HG03439 (cell line): ENCODE results near the gene CHST1.

Experiments used
- ATAC-seq: cut with Tn5 transposase; IDR thresholded peaks from one replicate; pipeline ENCODE4 v1.9.1; 2021; ENCODE audit warnings: mild to moderate bottlenecking, moderate library complexity; ENCODE audit not compliant: unreplicated experiment

The CHST1 gene, protein sequence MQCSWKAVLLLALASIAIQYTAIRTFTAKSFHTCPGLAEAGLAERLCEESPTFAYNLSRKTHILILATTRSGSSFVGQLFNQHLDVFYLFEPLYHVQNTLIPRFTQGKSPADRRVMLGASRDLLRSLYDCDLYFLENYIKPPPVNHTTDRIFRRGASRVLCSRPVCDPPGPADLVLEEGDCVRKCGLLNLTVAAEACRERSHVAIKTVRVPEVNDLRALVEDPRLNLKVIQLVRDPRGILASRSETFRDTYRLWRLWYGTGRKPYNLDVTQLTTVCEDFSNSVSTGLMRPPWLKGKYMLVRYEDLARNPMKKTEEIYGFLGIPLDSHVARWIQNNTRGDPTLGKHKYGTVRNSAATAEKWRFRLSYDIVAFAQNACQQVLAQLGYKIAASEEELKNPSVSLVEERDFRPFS

DNA sequence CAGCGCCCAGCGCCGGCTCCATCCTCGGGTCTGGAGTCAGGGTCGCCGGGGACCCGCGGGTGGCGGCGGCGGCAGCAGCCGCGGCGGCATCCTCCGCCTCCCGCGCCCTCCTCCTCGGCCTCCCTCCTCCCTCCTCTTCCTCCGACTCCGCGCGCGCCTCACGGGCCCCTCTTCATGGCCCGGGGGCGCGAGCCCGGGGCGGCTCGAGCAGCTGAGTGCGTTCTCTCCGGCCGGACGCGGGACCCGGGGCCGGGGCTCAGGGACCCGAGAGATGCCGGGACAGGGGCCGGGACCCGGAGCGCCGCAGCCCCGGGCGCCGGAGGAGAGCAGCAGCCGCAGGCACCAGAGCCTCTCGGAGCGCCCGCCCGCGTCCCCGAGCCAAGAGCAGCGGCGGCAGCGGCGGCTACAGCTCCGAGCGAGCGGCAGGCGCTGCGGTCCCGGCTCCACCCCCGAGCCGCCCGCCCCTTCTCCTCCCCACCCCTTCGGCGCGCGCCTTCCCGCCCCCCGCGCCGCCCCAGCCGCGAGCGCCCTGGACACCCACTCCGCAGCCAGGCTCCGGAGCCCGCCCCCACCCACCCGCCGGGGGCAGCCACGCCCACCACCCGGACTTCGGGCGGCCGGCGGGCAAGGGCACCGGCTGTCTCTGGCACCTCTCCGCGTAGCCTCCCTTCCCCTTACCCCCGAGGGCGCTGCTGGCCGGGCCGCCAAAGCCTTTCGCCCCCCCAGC, at the start of gene CHST1:
Gene CHST1, minus strand, starts transcription at position 417 of the 727 bp plus-strand sequence. CDS start 14,699 bp downstream, outside the sequence.
- ATAC-seq: no peak

DNA sequence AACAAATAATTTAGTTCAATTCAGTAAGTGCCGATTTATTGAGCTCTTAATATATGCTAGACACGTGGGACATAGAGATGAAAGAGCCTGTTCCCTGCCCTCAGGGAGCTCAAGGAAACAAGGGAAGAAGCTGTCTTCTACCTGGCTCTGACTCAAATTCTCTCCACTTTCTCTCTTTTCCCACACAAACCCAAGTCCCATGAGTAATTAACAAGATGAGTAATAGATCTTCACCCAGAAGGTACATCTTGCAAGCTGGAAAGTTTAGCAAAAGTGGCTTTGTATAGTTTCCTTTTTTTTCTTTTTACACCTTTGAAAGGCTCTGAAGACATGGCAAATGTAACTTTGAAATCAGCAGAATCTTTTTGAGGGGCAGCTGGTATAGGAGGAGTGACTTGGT, 48.2 kb upstream of the CHST1 start:
- ATAC-seq: no peak

DNA sequence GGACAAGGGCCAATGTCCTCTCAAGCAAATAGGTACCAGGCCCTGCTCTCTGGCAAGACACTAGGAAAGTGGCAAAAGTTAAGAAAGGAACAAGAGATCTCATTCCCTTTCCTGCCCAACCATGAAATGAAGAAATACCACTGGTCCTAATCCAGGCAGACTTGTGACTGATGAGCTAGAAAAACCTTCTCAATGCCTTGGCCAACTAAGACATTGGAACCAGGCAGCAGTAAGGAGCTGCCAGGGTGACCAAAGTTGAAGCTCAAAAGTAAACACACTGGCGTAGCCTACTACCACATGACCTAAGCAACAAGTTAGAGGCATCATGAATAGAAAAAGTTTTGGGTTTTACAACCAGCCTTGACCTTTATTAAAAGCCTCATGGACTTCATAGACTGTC, 45.1 kb upstream of the CHST1 start:
- ATAC-seq: no peak

DNA sequence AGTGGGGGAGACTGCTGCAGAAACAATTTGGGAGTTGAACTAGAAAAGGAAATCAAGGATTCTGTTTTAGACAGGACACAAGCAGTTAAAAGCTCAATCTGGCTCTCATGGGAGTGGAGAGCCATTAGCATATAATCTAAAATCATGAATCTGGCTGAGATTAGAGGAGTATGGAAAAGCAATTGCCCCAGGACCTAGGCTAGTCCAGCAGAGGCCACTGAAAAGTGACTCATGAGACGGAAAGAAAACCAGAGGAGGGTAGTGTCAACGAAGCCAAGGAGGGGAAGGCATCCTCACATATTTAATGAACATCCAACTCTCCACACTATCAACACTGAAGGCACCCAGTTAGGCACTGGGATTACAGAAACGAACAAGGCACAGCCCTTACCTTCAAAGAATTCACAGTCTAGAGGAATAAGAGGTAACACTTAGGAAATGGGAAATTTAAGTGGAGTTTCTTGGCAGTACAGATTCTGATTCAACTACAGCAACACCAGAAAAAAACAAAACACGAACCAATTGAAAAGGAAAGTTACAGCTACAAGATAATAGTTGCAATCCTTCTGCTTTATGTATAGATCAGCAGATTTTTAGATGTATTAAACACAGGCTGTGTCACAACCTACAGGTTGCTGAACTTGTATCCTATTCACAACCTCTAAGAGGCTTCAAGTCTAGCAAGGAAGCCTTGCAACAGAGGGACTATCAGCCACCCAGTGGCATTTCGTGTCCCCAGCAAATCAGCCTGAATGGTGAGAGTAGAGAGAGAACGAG, 43.7 kb upstream of the CHST1 start:
- ATAC-seq: no peak

DNA sequence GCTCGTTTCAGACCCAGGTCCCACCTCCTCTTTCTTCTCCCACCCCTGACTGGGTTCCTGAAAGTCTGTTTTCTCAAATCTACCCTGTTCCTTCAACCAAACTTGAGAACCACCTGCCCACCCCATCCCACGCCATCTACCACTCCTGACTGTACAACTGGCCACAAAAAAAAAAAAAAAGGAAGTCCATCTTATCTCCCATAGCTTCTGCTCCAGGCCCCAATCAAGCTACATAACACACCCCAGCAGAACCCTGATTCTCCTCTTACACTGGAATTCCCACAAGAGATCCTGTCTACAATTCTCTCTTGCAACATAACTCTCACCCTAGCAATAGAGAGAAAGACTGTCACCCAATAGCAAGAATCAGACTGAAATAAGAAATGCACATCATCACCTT, 39.2 kb upstream of the CHST1 start:
- ATAC-seq: no peak

DNA sequence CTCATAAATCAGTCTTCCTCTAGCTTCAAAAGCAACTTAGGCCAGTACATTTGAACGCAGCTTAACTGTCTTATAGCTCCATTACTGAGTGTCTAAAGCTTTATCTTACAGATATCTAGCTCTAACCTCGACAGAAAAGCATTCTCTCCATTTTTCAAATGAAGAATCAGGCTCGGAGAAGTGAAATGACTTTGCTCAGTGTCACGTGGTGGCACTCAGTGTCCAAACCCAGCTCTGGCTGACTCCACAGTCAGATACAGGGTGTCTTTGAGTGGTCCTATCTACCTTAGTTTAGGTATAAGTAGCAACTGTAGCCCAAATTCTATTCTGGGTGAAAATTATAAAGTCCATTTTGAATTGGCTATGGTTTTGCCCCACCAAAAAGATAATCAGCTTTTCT, 38.7 kb upstream of the CHST1 start:
- ATAC-seq: no peak

DNA sequence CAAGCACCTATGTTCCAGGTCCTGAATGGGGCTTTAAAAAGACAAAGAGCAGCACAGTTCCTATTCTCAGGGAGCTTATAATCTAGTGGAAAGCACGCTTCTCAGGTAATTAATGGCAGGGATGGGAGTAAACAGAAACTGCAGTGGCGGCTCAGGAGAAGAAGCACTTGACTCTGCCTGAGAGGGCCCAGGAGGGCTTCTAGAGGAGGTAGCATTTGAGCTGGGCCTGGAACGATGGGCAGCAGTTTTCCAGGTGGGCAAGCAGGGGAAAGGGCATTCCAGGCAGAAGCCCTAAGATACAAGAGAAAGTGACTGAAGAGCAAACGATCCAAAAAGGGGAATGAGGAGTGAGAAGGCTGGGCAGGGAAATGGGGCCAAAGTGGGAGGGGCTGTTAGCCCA, 37.1 kb upstream of the CHST1 start:
- no peak for ATAC-seq

DNA sequence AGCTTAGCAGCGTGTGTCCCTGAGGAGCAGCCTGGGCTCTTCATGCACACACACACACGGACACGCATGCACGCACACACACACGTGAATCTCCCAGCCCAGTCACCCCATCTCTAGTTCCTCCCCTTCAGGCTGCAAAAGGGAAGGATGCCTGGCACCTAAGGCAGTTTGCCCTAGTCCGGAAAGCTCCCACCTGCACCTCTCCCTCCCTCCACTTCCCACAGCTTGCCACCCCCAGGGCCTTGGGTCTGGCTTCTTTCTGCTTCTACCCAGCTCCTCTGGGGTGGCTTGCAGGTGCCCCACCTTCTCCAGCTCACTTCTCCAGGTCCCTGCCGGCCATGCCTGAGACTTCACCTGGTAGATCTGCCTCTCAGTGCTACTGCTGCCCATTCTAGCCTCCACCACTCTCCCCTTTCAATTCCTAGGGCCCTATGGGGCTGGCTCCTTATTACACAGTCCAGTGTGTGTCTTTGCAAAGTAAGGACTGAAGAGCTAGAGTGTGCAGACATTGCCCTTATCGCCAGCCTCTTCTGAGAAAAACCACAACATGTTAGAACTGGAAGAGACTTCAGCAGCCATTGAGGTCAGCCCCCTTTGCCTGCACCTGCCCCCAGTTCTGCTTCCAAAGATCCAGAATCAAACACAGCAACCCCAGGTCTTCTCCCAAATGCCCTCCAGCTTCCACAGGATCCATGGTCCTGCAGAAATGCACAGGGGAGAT, 33.5 kb upstream of the CHST1 start:
- no peak for ATAC-seq

DNA sequence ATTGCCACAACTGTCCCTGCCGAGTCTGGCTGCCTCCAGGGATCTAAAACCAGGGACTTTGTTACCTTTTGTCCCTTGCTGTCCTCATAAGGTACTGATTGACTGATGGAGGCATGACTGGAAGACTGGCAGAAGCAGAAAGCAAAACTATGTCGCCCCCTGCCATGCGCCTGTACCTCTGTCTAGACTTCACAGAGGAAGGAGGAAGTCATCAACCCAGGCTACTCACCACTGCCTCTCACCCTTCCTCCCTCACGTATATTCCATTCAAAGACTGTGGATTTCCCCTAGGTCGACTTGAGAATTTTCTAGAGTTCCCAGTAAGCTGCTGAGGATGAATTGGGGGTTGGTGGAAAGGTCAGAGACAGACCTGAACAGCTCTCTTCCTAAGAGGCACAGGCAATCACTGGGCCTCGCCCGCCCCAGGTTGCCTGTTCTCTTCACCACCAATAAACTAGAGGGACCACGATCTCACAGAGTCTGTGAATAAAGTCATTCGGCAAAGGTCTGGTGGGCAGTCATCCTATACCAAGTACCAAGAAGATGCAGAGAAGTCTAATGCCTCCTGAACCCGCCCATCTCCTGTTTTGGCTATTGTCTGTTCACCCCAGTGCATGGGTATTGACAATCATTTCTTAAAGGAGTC, 27.5 kb upstream of the CHST1 start:
- no peak for ATAC-seq

DNA sequence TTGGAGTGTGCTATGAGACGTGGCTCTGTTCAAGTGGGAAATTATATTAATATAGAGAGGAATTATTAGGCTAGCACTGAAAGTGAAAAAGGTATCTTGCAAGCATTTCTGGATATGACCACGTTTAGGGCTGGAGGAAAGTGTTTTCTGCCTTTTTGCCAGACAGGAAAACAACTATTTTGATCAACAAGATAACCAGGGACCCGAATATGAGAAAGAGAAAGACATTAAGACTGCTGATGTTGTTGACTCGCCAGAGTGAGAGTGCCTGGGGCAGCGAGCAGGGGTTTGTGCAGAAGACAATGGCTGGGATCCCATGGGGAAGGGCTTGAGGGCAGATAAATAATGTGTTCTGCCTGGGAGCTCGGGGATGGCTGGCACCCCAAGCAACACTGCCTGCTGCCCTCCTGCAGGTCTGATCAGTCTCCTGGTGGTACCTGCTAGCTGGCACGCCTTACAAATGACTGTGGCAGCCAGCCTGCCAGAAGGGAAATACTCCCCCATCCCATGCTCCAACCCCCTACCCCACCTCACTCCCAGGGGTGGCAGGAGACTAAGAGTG, 23.1 kb upstream of the CHST1 start:
- no peak for ATAC-seq

DNA sequence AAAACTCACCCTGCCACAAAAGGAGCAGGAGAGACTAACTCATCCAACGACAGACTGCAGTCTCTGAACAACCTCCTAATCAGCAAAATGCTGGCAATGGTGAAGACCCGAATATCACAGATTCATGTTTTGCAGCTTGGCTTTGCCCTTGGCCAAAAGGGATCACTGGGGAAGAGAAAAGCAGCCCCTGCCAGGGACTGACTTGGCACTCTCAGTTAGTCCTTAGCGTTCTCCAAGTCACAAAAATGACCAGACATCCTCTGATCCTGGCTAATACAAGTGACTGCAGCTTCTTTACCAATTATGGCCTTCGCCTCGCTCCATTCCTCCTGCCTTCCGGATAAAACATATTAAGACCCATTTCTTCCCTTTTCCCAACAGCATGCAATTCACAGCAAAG, 22.4 kb upstream of the CHST1 start:
- ATAC-seq: no peak

DNA sequence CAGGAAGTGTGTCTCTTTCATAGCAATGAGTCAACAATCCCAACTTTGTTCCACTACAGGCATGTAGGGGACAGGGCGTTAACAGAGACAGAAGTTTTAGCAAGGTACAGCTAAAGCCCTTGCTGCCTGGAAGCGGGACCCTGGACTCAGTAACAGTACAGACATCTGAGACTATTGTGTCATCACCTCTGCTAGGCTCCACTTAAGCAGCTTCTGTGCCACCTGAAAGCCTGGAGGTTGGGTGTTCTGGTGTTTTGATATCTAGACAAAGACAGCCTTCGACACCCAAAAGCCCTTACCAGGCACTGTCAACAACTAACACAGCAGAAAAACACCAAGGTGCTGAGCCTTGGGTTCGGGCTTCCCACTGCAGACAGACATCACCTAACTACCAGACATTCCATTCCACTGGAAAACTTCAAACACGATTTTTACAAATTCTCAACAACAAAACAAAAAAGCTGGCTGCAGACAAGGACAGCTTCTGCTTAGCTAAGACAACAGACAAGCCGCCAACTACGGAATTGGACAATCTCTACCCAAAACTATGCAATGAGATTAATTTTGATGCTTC, 20.6 kb upstream of the CHST1 start:
- ATAC-seq: no peak

DNA sequence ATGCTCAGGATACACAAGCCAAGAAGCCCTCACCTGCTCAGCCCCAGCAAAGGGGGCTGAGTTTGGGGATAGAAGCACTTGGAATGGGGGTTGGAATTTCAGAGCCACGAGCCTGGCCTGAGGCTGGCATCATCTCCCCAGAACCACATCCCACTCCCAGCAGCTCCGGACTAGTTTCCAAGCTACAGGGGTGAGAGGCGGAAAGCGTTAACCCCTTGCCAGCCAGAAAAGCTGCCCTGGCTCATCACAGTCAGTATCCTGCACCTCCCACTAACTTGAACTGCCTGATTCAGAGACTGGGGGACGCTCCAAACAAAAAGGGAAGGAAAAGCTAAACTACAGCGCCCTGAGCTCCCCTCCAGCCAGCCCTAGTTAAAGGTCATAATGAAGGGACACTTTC, 19.0 kb upstream of the CHST1 start:
- ATAC-seq: no peak

DNA sequence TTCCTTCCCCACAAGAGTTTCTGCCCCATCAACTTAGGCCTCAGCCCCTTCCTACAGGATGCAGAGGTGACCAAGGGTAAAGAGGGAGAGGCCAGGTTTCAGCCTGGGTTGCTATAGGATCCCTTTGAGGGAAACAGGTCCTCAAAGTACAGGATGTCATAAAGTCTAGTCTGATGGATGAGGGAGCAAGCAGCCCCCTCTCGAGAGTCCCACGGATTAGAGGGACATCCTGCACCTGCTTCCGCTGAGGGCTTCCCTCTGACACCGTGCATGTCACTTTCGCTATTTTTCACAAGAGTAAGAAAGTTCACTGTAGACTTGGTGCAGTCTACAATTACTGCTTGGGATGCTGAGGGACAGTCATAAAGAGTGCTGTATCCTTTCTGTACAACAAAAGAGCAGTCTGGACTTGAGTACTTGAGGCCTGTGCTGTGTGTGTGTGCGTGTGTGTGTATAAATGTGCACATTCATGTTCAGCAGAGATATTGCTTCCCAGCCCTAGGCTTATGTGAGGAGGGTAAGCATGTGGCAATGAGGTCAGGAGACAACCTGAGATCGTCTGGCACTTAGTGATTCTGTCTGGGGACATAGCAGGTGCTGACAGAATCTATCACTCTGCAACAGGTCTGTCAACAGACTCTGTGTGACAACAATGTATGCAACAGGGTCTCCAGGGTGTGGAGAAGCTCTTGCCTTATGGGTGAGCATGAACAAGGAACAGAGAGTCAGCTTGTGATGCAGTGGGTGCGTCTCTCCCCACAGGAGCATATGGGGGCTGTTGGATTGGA, 18.0 kb upstream of the CHST1 start:
- ATAC-seq: no peak

DNA sequence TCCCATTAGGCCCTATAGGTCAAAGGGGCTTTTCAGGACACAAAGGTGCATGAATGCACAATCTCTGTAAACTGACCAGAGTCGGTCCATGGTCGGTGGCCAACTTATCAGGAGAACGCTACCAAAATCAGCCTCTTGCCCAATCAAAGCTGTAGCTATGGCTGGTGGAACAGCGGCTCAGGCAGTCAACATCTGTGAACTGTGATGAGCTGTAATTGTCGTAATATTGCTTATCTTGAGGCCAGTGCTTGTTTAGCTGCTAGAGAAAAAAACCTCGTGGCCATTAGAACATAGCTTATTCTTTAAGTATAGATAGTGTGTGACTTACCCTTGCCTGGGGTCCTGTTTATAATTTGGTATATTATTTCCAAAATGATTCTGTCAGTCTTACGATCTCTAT, 14.4 kb upstream of the CHST1 start:
- no peak for ATAC-seq

DNA sequence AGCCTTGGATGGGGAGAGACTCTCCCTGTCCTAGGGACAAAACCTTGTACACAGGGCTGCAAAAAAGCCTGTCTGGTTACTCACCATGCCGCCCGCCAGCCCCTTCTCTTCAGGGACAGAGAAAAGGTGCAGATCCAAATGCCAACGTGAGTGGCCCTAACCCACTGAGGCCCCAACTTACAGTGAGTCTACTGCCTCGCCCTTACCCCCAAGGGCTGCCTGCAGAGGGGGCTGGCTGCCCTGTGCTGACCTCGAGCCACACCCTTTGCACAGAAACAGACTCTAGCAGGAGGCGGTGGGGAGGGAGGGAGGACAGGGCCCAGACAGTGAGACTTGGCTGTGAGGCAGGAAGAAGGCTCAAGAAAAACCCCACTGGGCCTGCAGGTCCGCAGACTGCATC, 13.6 kb upstream of the CHST1 start:
- no peak for ATAC-seq

DNA sequence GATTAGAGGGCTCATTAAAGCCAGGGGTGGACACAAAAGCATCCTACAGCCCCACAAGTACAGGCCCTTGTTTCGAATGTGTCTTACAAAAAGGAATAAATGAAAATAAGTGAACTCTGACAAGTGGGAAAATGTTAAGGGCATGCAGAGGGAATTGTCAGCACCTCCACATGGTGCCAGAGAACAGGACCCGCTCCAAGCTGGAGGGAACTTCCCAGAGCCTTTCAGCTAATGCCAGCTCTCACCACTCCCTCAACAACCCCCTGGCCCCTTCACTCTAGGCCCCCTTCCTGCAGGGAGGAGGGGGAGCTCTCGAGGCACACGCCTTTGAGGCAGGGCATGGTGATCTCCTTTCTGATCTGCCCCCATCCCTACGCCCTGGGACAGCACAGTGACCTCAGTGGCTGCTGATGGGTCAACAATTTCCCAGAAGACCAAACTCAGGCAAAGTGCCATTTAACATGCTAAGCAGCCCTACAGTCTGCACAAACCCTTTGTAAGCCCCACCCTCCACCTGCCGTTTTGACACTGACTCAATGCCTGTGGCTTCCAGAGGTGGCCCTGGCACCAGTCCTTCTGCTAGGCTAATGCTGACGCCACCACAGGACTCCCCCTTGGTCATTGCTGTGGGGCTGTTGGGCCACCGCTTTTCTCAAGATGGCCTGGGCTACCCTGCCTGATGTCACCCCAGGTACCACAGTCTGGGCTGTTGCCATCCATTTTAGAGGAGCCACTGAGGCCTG, 12.5 kb upstream of the CHST1 start:
- ATAC-seq: no peak

DNA sequence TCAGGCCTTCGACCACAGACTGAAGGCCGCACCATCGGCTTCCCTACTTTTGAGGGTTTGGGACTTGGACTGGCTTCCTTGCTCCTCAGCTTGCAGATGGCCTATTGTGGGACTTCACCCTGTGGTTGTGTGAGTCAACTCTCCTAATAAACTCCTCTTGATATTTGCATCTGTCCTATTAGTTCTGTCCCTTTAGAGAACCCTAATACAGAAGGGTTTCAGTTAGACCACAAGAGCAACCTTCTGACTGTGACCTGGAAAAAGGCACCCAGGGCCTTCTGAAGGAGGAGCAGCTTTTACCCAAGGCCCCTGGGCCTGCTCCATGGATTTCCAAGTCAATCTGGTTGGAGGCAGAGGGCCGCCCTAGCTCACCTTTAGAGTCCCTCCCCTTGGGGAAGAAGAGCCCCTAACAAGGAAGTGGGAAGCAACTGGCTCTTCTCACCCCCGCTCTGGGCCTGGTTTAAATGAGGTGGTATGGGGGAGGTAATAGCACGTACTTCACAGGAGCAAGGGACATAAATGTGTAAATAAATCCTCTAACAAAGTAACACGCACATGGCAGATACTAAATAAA, 11.2 kb upstream of the CHST1 start:
- ATAC-seq: peak; percentile 87
